Measurements from ENCODE around the gene LINGO4.

GRCh38 chr1:151829352-151830046, 24.3 kb upstream of the LINGO4 start:
- TF ChIP-seq EZH2 (IDR thresholded peaks at IDR 0.05; ENCODE audit: low read length, missing control alignments): no peak
- TF ChIP-seq CTCF (conservative IDR thresholded peaks at IDR 0.05 in 1 of 2, IDR thresholded peaks at IDR 0.05 in 1 of 2; ENCODE audit: low read depth in 1 of 2, low read length in 2 of 2): no peak
